ENCODE results near the gene ADRA1B. TPM values are rescaled to one million over a fixed set of nuclear protein-coding genes. Genes with fewer than 3 reads are reported as not detected.
"Not testable (repeated sequence)": the region's sequence is repeated elsewhere in the genome, so short reads cannot be mapped to it uniquely, and the experiment has no call there.

Gene ADRA1B
- polyA plus RNA-seq, 1 experiment, result 0.58 TPM

GRCh38 chr5:159961176-159962160 is 45.2 kb downstream of the ADRA1B start:
- ChIA-PET POLR2A (no interaction called here), CTCF (interaction anchor here (0.7 kb wide), 1 partner anchor 679 kb away, joined by 3 read pairs; no protein-coding TSS in a partner anchor)
- no peak for DNase-seq (ENCODE audit: low read depth, low spot score)
- H3K4me3 ChIP-seq (ENCODE audit: low read depth, low read length), result no peak overlapping the region
- no peak overlapping the region for H3K27ac ChIP-seq (ENCODE audit: low read depth, low read length)
- H3K27me3 ChIP-seq (ENCODE audit: control insufficient read depth, insufficient read depth, low read length), result peaks cover 3% of the 10 kb centered on the region
- TF ChIP-seq CTCF (IDR thresholded peaks at IDR 0.05; ENCODE audit: low read depth, low read length), result no peak
- no peaks in the 10 kb centered on the region for H3K9me3 ChIP-seq (ENCODE audit: control insufficient read depth, insufficient read depth, low read length)

GRCh38 chr5:159962214-159962613 is 45.9 kb downstream of the ADRA1B start:
- POLR2A ChIA-PET, result no interaction called here
- Histone ChIP-seq H3K27me3 (ENCODE audit: control insufficient read depth, insufficient read depth, low read length) (peaks cover 3% of the 10 kb centered on the region), H3K27ac (ENCODE audit: low read depth, low read length) (no peak overlapping the region), H3K4me3 (ENCODE audit: low read depth, low read length) (no peak overlapping the region), H3K9me3 (ENCODE audit: control insufficient read depth, insufficient read depth, low read length) (no peaks in the 10 kb centered on the region)
- no peak for TF ChIP-seq CTCF (IDR thresholded peaks at IDR 0.05; ENCODE audit: low read depth, low read length)
- DNase-seq (ENCODE audit: low read depth, low spot score), result no peak
- CTCF ChIA-PET, result interaction anchor here (0.6 to 2.9 kb wide), 7 partner anchors 25 to 680 kb away, joined by 3 to 16 read pairs (median 4); no protein-coding TSS in a partner anchor

GRCh38 chr5:159963935-159964334 is 47.7 kb downstream of the ADRA1B start:
- TF ChIP-seq CTCF (IDR thresholded peaks at IDR 0.05; ENCODE audit: low read depth, low read length), result no peak
- no peak overlapping the region for H3K4me3 ChIP-seq (ENCODE audit: low read depth, low read length)
- ChIA-PET CTCF (interaction anchor here (1.0 to 2.9 kb wide), 8 partner anchors 11 to 528 kb away, joined by 3 to 16 read pairs (median 5); no protein-coding TSS in a partner anchor), POLR2A (no interaction called here)
- no peaks in the 10 kb centered on the region for H3K9me3 ChIP-seq (ENCODE audit: control insufficient read depth, insufficient read depth, low read length)
- no peak overlapping the region for H3K27ac ChIP-seq (ENCODE audit: low read depth, low read length)
- H3K27me3 ChIP-seq (ENCODE audit: control insufficient read depth, insufficient read depth, low read length), result peaks cover 3% of the 10 kb centered on the region
- no peak for DNase-seq (ENCODE audit: low read depth, low spot score)

DNA sequence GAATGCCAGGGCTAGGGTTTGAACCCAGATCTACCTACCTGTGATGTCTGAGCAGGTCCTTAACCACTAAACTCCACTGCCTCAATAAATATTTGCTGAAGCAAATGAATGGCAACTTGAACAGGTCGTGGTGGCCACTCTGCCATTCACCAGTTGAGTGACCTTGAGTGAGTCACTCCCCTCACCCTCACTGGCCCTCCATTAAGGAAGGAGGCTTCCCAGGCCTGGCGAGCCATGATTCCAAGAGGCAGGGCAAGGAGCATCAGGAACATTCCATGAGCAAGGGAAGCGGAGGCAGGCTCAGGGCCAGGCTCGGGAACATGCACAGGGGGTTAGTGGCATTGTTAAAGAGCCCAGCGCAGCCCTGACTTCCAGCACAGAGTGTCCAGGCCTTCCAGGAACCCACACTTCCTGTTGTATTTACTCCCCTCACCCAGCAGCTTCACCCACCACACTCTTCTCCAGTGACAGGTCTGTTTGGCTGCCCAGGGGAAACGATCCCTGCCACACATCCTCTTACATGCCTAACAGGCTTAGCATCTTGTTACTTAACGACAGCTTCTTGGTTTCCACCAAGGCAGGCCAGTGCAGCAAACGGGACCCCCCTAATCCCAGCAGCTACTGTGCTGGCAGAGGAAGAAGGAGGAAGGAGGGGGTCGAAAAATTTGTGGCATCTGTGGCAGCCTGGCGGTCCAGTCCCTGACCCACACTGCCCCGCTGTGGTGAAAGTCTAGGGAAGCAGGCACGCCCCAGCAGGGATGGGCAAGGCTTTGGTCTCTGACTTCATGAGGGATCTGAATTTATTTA is 49.0 kb downstream of the ADRA1B start:
- no peak overlapping the region for H3K4me3 ChIP-seq (ENCODE audit: low read depth, low read length)
- H3K27me3 ChIP-seq (ENCODE audit: control insufficient read depth, insufficient read depth, low read length), result peaks cover 3% of the 10 kb centered on the region
- DNase-seq (ENCODE audit: low read depth, low spot score), result no peak
- POLR2A ChIA-PET, result no interaction called here
- TF ChIP-seq CTCF (IDR thresholded peaks at IDR 0.05; ENCODE audit: low read depth, low read length), result peak; percentile 75
- no peak overlapping the region for H3K27ac ChIP-seq (ENCODE audit: low read depth, low read length)
- CTCF ChIA-PET, result interaction anchor here (0.5 to 2.9 kb wide), 33 partner anchors 8 to 655 kb away, joined by 3 to 16 read pairs (median 4); no protein-coding TSS in a partner anchor
- no peaks in the 10 kb centered on the region for H3K9me3 ChIP-seq (ENCODE audit: control insufficient read depth, insufficient read depth, low read length)

- H3K4me3 ChIP-seq (ENCODE audit: low read depth, low read length); H3K27me3 ChIP-seq (ENCODE audit: control insufficient read depth, insufficient read depth, low read length); POLR2A ChIA-PET; H3K27ac ChIP-seq (ENCODE audit: low read depth, low read length); DNase-seq (ENCODE audit: low read depth, low spot score); H3K9me3 ChIP-seq (ENCODE audit: control insufficient read depth, insufficient read depth, low read length): not testable (repeated sequence)
- CTCF ChIA-PET, result interaction anchor here (0.6 to 2.6 kb wide), 20 partner anchors 8 to 655 kb away, joined by 3 to 11 read pairs (median 4); no protein-coding TSS in a partner anchor
Measured at GRCh38 chr5:159965838-159966128, 49.5 kb downstream of the ADRA1B start.
